HG03139 (cell line): ENCODE data around the gene MRC2.
"Not testable (repeated sequence)": the region's sequence is repeated elsewhere in the genome, so short reads cannot be mapped to it uniquely, and the experiment has no call there.

Experiments used
- ATAC-seq: cut with Tn5 transposase; IDR thresholded peaks from one replicate; pipeline ENCODE4 v1.9.1; 2021; ENCODE audit not compliant: unreplicated experiment

The MRC2 gene

DNA sequence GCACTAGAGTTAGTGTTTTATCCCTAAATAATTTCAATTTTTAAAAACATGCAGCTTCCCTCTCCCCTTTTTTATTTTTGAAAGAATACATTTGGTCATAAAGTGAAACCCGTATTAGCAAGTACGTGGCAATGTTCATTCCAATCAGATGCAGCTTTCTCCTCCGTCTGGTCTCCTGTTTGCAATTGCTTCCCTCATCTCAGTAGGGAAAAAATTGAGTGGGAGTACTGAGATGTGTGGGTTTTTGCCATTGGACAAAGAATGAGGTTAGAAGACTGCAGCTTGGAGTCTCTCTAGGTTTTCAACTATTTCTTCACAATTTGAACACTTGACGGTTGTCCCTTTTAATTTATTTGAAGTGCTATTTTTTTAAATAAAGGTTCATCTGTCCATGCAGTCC lies 14.4 kb upstream of the MRC2 start:
- not testable (repeated sequence) for ATAC-seq

DNA sequence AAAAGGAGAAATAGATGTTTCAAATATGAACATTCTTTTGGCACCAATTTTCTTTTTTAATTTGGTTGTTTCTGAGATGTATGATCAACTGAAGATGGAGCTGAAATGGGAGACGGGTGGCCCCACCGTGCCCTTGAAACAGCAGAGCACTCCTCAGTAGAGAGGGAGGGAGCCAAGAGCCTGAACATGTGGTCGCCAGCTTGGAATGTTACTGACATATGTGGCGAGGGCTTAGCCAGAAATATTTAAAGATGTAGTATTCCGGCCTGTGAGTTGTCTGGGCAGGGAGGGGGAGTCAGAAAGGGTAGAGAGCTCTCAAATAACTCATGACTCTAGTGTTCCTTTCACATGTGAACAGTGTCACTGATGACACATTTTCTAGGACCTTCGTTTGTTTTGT lies 13.3 kb upstream of the MRC2 start:
- no peak for ATAC-seq

GRCh38 chr17:62615503-62615902 lies 12.0 kb upstream of the MRC2 start:
- no peak for ATAC-seq

- no peak for ATAC-seq
Observed at GRCh38 chr17:62616993-62617893, 10.2 kb upstream of the MRC2 start.

DNA sequence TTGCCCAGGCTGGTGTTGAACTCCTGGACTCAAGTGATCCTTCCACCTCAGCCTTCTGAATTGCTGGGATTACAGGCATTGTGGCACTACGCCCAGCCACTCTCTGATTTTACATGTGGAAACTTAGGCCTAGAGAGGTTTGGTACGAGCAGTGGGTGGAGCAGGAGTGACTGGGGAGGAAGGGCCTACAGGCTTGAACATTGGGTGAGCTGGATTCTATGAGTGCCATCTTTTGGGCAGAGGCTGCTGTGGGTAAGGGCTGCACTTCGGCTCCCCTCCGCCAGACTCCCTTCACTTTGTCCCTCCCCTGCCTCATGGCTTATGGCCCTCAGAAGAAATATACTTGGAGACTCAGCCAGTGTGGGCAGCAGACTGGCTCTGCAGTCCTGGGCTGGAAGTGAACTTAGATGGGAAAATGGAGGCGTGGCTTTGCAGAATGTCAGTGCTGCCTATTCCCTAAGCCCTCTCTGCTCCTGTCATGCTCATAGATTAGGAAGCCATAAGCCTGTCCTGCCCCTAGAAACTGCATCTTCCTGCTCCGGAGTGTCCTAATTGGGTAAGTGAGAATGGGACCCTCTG lies 9.5 kb upstream of the MRC2 start:
- no peak for ATAC-seq

DNA sequence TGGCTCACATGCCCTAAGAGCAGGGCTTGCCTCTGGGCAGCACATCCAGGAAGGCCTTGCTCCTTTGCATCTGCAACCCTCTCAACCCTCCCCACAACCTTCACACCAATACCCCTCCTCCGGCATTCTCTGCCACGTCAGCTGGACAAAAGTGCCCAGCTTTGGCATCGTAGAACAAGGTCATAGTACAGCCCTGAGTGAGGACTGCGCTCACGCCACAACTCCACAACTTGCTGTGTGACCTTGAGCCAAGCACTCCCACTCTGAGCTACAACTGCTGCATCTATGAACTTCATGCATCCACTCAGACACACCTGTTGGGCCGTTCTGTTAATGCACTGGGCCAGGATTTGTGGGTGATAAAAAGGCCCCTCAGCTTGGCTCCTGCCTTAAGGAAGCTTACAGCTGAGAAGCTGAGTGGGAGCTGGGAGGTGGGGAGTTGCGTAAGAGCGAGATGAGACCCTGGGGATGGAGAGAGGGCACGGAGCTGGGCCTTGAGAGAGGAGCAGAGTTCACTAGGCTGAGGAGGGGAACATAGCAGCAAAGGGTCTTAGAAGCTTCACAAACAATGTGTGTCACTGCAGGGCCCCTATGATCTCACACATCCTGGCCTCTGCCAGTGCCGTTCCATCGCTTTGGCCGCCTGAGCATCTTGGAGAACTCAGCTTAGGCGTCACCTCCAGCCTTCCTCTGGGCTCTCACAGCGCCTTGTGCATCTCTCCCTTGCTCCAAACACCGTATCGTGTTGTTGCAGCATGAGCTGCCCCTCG lies 8.6 kb upstream of the MRC2 start:
- no peak for ATAC-seq

GRCh38 chr17:62619417-62620155 lies 7.9 kb upstream of the MRC2 start:
- ATAC-seq = no peak

GRCh38 chr17:62621223-62621622 lies 6.2 kb upstream of the MRC2 start:
- ATAC-seq = no peak

GRCh38 chr17:62625184-62625869 lies 2.1 kb upstream of the MRC2 start:
- no peak for ATAC-seq

GRCh38 chr17:62625870-62626200 lies 1.6 kb upstream of the MRC2 start:
- no peak for ATAC-seq

DNA sequence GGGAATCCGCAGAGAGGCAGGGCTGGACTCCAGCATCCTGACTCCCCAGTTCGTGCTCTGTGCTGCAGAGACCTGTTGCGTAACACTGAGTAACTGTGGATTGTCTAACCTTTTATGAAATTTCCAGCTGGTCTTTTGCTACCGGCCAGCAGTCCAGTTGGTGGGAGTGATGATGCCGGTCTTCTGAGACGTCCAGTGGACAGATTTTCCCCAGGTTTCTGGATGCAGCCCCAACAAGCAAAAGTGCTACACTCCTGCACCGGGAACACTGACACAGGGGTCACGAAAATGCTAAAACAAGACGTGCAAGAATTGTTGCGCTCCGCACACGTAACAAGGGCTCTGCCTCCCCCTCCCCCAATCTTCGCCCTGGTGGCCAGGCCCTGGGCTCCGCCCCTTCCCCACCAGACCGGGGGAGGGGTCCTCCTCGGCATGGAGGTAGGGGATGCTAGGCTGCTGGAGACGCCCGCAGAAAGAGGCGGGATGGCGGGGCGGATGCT lies 701 bp upstream of the MRC2 start:
- no peak for ATAC-seq

- ATAC-seq = no peak
Observed at GRCh38 chr17:62627904-62628633, 599 bp downstream of the MRC2 start.

GRCh38 chr17:62628831-62629555 lies 1.5 kb downstream of the MRC2 start:
- no peak for ATAC-seq

- no peak for ATAC-seq
Observed at GRCh38 chr17:62629556-62630364, 2.3 kb downstream of the MRC2 start.

DNA sequence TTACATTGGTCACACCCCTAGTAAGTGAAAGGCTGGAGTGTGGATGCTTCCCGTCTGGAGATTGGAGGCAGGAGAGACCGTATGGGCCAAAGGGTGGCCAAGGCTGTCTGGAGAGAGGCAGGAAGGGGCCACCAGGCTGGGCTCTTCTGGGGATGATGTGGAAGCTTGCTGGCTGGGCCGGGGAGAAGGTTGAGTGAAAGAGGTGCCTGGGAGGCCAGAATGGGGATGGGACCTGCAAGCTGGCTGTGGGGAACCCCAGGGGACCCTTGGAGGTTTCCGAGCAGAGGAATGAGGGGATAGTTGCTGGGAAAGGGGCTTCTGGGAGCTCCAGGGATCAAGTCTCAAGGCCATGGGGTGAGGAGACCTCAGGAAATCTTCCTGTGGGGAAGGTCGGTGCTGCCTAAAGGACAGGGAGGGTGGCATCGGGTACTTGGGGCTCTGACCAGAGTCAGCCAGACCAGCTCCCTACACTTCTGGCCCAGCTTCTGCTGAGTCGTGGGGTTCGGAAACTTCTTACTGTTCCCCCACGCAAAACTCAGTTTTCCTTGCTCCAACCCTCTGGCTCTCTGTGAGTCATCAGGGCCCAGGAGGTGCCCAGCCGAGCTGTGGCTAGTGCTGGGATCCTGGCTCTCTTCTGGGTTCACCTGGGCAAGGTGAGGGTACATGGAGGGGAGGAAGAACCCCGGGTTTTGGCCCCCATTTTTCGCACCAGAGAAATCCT lies 3.1 kb downstream of the MRC2 start:
- no peak for ATAC-seq

- ATAC-seq = no peak
Observed at GRCh38 chr17:62631086-62631935, 3.8 kb downstream of the MRC2 start.
